HG02970 (cell line): Measurements from ENCODE around the gene THSD4.

Experiments used
- ATAC-seq: cut with Tn5 transposase; IDR thresholded peaks from one replicate; pipeline ENCODE4 v1.9.1; 2021; ENCODE audit warnings: mild to moderate bottlenecking, moderate library complexity, moderate number of reproducible peaks; ENCODE audit not compliant: unreplicated experiment, low FRiP score

Gene THSD4

DNA sequence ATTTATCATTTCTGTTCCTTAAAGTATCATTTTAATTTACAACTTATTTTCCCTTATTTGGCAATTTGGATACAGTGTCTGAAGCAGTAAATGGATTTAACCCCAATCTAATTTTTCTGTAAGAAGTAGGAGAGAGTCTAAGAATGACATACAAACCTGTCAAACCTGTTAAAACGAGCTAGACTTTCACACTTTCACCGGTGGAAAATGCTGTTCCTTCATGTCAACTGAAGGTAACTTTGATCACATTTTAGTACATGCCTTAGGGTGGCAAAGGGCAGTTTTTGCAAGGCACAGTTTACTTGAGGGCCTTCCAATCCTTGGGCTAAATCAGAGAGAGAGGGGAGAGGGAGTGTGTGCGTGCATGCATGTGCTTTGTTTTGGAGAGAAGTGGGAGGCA lies 221.4 kb downstream of the THSD4 start:
- no peak for ATAC-seq

DNA sequence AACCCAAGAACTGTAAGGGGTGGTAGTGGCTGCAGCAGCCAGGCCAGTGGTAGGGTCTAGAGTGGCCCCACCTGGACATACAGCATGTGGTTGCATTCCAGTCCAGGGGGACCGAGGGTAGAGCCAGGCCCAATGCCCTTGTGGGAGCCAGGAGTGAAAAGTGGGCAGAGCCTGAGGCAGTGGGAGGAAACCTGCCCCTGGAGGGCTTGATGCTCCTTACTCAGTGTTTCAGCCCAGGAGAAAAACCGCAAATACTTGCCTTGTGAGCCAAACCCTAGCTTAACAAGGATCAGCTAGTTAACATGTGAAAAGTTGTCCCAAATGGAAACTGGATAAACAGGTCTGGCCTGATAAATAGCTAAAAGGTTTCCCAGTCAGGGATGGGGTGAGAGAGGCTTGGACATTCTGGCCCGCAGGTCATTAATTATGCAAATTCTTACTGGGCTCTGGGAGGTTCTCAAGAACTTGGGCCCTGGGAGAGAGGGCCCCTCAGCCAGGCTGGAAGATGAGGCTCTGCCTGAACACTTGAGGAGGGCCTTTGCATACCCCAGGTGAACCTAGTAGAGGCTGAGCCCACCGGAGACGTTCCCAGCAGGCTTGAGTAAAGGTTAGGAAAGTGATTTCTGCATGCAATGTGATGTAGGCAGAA lies 222.1 kb downstream of the THSD4 start:
- no peak for ATAC-seq

GRCh38 chr15:71338265-71338664 lies 223.0 kb downstream of the THSD4 start:
- no peak for ATAC-seq

GRCh38 chr15:71338827-71339542 lies 223.7 kb downstream of the THSD4 start:
- no peak for ATAC-seq

DNA sequence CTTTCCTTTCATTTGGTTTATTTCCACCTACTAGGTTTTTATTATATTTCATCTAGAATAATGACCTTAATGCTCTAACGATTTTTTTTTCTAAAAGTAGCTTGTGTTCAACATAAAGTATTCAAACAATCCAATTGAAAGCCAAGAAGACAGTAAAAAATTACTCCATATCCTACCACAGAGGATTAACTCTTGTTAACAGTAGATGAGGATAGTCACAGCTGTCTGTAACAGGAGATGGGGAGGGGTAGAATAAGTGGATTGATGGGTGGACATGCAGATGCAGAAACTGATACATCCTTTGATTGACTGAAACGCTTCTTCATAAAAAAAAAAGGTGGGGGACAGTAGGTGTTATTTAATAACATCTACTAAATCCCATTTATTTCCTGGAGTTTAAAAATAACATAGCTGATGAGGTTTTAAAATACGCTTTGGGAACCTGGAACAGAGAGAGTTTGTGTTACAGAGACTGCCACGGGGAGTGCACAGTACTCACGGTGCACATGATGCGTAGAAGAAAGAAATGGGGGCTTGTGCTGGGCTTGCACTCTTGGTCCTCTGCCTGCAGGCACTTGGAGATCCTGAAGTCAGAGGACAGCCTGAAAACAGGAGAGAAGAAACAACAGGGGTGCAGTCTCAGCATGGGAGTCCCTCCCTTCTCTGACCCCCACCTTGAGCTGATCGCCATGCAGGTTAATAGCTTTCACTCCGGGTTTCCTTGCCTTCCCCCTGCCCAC lies 226.7 kb downstream of the THSD4 start:
- ATAC-seq, result no peak

DNA sequence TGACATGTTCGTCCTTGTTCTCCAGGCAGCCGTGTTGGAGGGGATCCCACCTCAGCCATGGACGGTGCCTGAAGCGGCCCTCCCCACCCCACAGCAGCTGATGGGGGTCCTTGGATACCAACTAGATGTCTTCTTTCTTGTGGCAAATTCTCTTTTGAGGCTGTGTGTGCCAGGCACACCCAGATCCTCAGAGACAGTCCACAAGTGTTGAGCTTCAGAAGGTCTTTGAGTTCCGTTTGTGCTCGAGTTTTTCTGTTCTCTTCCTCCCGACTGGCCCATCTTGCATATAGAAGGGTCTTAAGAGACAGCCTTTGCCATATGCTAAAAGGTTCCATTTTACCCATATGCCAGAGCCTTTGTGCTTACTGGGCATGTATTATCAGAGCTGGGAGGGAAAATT lies 227.4 kb downstream of the THSD4 start:
- ATAC-seq, result no peak

DNA sequence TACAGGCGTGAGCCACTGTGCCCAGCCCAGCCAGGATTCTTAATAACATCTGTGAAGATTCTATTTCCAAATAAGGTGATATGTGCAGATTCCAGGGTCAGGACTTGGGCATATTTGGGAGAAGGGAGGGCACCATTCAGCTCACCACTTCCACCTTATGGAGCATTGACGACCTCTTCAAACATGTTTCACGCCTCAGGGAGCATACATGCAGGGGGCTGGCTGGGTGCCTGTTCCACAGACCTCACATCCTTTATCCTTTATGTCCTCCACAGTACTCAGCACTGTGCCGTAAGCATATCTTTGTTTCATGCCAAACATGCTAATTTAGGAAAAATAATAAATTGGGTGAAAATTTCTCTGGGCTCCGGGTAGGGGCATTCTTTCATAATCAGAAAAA lies 229.0 kb downstream of the THSD4 start:
- no peak for ATAC-seq

- no peak for ATAC-seq
Observed at GRCh38 chr15:71345186-71345585, 229.9 kb downstream of the THSD4 start.

DNA sequence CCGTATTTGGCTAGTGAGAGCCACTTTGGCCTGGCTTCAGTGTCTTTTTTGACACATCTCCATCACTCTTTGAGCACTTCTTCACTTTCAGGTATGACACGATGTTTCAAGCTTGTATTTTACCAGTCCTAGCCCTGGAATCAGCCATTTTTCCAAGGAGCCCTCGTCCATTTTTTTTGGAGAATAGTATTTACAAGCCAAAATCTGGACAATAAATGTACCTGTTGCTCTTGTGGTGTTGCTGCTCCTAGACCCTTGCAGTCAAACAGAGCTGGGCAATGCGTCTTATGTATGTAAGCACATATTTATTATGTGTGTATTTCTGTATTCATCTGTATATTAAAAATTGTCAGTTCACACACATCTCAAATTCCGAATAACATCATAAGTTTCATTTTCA lies 231.2 kb downstream of the THSD4 start:
- ATAC-seq, result no peak

DNA sequence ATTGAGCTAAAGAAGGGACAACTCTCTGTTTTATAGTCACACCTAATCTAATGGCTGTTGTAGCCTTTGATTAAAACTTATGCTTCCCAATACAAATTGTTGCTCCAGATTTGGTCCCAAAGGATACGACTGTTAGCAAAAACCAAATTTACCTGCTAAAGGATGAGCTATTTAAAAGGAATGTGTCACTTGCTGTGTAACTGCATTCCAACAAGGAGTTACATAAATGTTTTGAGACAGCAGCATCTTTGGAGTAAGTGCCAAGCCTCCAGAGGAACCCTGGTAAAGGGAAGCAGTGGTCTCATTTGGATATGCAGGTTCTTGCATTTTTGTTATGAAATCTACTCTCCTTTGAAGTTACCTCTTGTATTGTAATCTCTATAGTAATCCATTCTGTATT lies 233.3 kb downstream of the THSD4 start:
- no peak for ATAC-seq

- ATAC-seq, result no peak
Observed at GRCh38 chr15:71349336-71349735, 234.1 kb downstream of the THSD4 start.

DNA sequence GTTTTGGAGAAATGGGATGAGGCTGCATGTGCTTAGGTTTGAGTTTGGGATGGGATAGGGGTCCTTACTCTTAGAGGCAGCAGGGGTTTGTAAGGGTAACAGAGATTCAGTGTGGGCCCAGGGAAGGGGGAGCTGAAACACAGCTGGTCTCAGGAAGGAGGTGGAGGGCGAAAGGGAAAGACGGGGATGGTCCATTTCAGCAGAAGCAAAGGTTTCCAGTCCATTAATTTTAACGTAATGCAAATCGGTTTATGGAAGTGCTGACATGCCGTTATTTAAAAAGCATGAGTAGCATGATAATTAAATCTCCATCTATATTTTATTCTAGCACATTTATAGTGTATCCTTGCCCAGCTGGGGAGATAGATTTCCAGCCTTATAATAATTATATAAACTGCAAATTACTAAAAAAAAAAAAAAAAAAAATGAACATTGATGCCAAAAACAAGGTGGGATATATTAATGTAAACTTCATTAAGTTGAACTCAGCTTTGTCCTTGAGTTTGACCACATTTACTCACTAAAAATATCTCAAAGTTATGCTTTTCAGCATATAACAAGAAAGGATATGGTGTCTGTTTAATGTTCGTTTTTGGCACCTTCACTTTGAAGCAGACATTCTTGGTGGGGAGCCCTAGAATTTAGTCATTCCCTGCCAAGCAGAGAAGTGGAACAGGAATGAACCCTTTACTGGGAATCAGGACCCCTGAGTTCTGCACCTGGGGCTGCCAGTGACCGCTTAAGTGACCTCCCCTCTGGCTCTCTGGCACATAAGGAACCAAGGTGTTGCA lies 234.7 kb downstream of the THSD4 start:
- no peak for ATAC-seq

GRCh38 chr15:71350622-71351378 lies 235.5 kb downstream of the THSD4 start:
- no peak for ATAC-seq

DNA sequence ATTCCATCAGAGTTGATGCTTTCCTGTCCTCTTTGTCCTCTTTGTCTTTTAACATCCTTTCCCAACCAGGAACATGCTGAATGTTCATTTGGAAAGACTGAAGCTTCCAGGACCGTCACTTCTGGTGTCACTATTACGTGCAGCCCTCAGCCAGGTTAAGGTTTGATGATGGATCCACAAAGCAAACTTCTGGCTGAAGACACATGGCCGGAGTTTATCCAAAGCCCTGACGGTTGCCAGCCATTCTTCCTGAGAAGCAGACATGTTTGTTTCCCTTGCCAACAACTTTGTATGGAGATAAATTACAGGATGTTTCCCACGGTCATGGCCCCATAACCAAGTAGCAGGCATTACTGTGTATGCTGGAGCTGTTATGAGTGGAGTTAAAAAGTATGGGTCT lies 236.9 kb downstream of the THSD4 start:
- no peak for ATAC-seq

- ATAC-seq, result no peak
Observed at GRCh38 chr15:71352765-71353164, 237.5 kb downstream of the THSD4 start.

GRCh38 chr15:71353171-71353570 lies 237.9 kb downstream of the THSD4 start:
- ATAC-seq, result no peak

DNA sequence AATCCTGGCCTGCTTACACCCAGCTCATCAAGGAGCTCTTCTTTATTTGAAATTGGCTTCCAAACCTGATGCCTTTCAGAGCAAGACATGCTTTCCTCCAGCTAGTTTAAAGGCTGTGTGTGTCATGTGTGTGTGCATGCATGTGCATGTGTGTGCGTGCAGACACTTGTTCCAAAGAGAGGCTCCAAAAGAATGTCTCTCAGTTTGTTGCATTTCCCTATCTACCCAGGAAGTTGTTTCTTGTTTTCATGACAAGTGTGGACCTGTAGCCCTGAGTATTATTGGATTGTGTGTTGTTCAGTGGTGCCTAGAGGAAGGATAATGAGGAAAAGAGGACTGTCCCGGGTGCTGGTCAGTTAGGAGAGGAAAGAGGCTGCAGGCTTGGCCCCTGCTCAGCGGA lies 240.0 kb downstream of the THSD4 start:
- ATAC-seq, result no peak

DNA sequence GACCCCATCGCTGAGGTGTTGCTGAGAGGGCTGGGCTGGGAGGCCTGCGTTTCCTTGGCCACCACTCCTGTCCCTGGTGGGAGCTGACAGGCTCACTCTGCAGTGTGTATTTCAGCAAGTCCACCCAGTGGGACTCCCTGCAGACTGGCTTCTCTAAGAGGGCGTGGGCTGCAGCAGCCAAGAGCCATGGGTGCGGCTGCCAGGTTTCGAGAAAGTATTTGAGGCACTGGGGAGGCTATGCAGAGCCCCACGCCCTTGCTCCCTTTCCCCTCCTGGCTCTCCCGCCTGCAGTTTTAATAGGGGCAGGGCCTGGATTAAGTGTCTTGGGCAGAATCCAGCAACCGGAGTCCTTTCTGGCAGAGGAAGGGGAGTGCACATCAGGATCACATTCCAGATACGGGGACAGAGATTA lies 242.1 kb downstream of the THSD4 start:
- no peak for ATAC-seq

DNA sequence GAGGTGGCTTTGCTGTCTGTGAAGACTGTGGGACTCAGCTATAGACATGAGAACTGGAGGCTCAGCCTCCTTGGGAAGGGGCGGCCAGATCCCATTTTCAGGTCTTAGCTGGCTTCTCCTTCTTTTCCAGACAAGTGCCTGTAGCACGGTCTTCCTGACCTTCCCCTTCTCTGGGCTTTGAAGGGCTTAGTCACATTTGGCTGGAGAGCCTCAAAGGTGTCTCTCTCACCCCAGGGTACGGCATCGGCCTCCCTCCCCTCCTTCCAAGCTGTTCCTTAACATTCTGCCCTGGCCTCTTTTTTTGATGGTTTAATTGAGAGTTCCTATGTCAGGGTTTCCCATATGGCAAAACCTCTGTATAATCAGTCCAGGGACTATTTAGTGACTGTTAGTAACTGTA lies 242.7 kb downstream of the THSD4 start:
- ATAC-seq, result no peak

DNA sequence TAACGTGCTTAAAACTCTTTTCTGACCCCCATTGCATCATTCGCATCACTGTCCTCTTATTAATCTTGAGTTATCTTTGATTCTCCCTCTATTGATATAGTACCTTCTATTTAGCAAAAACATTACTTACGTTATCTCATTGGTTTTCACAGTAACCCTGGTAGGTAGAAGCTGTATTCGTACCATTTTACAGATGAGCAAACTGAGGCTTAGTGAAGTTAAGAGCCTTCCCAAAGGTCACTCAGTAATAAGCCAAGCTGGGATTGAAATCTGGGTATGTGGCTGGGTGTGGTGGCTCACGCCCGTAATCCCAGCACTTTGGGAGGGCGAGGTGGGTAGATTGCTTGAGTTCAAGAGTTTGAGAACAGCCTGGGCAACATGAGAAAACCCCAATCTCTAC lies 244.0 kb downstream of the THSD4 start:
- no peak for ATAC-seq
